GM19328 (cell line): ENCODE measurements around the gene NCBP3.
A peak's percentile ranks its signal among the peaks of the same experiment; 100 is the strongest.

Source experiments
- ATAC-seq: cut with Tn5 transposase; IDR thresholded peaks from one replicate; pipeline ENCODE4 v1.9.1; 2021; ENCODE audit warnings: mild to moderate bottlenecking, moderate library complexity; ENCODE audit not compliant: unreplicated experiment

NCBP3 gene, protein sequence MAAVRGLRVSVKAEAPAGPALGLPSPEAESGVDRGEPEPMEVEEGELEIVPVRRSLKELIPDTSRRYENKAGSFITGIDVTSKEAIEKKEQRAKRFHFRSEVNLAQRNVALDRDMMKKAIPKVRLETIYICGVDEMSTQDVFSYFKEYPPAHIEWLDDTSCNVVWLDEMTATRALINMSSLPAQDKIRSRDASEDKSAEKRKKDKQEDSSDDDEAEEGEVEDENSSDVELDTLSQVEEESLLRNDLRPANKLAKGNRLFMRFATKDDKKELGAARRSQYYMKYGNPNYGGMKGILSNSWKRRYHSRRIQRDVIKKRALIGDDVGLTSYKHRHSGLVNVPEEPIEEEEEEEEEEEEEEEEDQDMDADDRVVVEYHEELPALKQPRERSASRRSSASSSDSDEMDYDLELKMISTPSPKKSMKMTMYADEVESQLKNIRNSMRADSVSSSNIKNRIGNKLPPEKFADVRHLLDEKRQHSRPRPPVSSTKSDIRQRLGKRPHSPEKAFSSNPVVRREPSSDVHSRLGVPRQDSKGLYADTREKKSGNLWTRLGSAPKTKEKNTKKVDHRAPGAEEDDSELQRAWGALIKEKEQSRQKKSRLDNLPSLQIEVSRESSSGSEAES

DNA sequence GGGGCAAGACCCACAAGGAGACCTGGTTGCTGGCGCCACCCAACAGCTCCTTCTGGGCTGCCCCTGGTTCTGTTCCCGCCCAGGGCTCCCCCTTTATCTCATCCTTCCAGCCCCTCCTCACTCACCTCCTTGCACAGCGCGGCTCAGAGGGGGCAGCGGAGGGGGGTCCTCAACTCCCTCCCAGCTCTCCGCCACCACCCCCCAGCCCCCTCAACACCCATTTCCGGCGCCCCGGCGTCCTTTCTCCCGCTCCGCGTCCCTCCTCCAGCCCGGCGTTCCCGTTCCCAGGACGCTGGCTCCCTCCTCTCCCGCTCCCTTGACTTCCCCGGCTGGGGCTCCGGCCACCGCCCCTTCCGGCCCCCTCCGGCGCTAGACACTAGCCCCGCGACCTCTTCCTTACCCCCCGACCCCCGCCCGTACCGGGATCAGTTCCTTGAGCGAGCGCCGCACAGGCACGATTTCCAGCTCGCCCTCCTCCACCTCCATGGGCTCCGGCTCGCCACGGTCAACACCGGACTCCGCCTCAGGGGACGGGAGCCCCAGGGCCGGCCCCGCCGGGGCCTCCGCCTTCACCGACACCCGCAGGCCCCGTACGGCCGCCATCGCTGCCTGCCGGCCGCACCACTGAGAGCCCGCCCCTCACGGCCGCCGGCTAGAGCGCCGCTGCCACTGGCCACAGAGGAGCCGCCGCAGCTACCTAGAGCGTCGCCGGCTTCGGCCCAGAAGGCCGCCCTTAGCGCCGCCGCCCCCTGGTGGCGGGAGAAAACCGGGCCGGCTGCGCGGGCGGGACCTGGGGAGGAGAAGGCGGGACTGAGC, at the start of gene NCBP3:
TSS of gene NCBP3 (minus strand) at position 626 of the 816 bp plus-strand sequence. CDS start at position 603, 23 bp downstream.
- peak; percentile 88 for ATAC-seq

- ATAC-seq: no peak
Observed at GRCh38 chr17:3895354-3895753, 49.3 kb upstream of the NCBP3 start.

- ATAC-seq: no peak
Observed at GRCh38 chr17:3894911-3895343, 48.9 kb upstream of the NCBP3 start.

- no peak for ATAC-seq
Observed at GRCh38 chr17:3894188-3894587, 48.1 kb upstream of the NCBP3 start.

DNA sequence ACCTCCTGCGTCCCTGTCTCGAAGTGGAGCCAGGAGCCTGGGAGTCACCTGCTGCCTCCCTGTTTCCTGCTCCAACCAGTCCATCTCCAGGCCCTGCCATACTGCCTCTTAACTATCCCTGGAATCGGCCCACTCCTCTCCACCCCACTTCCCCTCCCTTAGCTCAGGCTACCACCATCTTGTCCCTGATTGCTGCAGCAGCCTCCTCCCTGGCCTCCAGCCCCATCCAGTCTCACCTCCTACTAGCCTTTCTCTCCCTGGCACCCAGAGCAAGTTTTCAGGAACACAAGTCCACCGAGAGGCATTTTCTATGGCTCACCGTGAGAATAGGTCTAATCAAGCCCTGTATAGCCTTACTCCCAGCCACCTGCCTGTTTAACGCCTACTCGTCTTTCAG, 47.7 kb upstream of the NCBP3 start:
- no peak for ATAC-seq

DNA sequence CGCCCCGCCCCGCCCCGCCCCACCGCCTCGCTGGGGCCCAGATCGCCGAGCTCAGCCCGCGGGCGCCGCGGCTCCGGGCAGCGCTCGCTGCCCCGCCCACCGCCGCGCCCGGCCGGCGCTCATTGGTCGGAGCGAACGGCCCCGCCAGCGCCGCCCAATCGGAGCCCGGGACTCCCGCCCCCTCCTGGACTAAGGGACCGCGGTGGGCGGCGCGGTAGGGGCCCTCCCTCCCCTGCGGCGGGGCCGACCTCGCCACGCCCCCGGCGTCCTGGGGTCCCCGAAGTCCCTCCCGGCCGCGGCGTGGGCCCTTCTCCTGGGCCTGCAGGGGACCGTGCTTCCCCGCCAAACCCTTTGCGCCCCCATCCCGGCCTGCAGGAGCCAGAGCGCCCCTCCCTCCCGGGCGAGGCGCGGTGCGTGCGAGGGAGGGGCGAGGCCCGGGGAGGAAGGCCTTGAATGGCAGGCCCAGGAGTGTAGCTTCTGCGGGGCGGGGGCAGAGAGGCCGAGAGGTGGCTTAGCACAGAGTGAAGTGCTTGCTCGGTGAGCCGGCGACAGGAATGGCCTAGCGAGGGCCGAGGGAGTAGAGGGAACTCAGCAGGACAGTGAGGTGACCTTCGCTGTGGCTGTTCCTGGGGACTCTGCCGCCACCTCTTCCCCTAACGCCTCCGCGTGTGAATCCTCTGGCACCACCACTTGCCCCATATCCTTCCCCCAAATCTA, 47.1 kb upstream of the NCBP3 start, which contains the start of gene CAMKK1:
TSS of gene CAMKK1 (minus strand) at position 51 of the 717 bp plus-strand sequence. CDS start 7,366 bp downstream, outside the sequence.
- ATAC-seq: peak; percentile 92

- ATAC-seq: no peak
Observed at GRCh38 chr17:3892095-3892998, 46.3 kb upstream of the NCBP3 start.

GRCh38 chr17:3891626-3892094, 45.6 kb upstream of the NCBP3 start:
- ATAC-seq: no peak

DNA sequence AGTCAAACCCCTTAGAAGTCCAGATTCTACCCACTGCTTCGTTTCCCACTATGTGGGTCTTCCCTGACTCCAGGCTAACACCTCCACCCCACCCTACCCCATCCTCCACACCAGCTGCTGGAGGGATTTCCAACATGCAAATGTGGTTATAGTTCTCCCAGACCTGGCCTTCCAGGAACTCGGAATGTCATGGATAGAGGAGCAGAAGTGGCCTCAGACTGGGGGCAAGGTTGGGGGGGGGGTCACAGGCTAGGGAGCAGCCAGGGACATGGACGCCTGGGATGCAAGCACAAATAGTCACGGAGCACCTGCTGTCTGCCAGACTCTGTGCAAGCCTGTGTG, 44.8 kb upstream of the NCBP3 start:
- no peak for ATAC-seq

DNA sequence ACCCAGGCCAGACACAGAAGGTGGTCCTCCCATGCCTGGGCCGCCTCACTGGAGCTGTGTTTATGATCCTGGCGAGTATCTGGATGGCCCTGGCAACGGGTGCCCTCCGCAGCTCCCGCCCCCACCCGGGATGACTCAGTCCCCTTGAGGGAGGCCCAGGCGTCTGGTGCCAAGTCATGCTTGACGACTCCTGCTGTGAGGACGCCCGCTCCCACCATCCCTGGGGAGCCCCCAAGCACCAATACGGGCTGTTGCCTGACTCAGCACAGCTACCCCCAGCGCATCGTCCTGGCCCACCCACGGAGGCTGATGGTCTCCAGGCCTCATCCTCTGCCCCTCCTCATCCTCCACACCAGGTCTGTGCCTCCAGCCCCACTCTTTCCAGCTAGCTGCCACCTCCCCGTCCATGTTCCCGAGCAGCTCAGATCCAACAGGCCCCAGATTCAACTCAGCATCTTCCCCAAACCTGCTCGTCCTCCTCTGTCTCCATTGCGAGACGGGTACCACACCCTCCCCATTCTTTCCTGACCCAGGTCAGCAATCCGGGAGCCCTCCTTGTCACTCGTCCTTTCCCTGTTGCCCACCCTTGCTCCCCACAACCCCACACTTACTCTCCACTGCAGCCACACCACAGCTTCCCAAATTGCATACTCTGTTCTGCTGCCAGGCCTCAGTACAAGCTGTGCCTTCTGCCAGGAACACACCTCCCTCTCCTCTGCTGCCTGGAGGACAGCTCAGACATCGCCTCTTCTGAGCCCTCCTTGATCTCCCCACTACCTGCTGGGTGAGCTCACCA, 44.2 kb upstream of the NCBP3 start:
- ATAC-seq: no peak

GRCh38 chr17:3889325-3890012, 43.4 kb upstream of the NCBP3 start:
- no peak for ATAC-seq

GRCh38 chr17:3888343-3889171, 42.5 kb upstream of the NCBP3 start:
- no peak for ATAC-seq

- no peak for ATAC-seq
Observed at GRCh38 chr17:3887804-3888203, 41.8 kb upstream of the NCBP3 start.

DNA sequence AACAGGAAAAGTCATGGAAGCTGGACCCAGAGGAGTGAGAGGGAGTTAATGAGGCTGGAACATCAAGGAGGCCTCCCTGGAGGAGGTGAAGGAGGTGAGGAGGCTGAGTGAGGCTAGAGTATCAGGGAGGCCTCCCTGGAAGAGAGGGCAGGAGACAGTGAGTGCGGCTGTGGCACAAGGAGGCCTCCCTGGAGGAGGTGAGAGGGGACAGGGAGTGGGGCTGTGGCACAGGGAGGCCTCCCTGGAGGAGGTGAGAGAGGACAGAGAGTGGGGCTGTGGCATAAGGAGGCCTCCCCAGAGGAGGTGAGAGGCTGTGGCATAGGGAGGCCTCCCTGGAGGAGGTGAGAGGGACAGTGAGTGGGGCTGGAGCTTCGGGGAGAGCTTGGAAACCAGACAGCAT, 41.3 kb upstream of the NCBP3 start:
- ATAC-seq: no peak

DNA sequence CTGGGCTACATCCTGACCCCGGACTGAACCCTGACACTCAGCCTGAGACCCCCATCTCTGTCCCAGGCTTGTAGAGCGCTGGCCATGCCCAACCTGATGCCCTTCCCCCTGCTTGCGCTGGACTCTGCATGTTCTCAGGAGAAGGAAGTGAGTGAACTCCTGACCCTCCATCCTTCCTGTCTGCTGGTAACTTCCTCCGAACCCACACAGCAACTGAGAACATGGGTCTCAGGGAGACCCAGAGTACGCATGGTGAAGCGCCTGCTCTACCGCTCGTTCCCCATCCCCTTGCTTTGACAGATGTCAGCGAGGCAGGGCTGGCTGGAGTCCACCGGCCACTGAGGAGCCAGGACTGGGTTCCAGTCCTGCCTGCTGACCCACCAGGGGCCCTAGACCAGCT, 40.7 kb upstream of the NCBP3 start:
- ATAC-seq: no peak

GRCh38 chr17:3885970-3886369, 39.9 kb upstream of the NCBP3 start:
- ATAC-seq: no peak

DNA sequence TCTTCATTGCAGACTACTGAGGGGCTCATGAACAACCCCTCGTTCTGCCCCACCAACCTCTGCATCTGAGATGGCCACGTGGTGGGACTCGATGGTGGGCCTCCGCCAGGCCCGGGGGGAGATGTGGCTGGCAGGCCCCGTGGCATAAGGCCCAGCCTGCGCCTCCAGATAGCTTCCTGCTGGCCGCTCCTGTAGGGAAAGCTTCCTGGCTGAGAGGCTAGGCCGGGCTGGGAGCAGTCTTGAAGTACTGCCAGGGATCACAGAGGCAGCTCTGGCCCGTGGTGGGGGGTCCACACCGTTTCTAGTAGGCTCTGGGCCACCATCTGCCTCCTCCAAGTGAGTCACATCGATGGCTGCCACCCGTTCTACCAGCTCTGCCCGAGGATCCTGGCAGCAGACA, 39.2 kb upstream of the NCBP3 start:
- no peak for ATAC-seq
